GM21825 (cell line): ENCODE measurements around the gene LRRC74A.

Experiments used
- ATAC-seq: cut with Tn5 transposase; IDR thresholded peaks from one replicate; pipeline ENCODE4 v1.9.1; 2021; ENCODE audit warnings: mild to moderate bottlenecking, moderate library complexity; ENCODE audit not compliant: unreplicated experiment

LRRC74A gene

DNA sequence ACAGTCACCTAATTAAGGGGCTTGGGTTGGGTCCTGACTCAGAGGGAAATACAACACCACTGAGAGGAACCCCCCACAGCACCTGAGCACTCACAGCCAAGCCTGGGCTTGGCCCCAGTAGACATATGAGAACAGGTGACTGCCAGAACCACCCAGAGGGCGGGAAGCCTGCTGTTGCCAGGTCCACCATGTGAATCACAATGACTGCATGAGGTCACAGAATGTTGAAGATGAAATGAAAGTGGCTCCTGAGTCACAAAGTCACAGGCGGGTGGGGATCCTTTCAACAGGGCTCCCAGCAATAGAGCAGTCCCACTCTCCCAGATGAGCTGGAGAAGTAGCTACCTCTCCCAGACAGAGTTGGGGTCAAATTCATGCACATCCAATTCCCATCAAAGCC is at the start of gene LRRC74A:
TSS of gene LRRC74A (plus strand) at position 287 of the 400 bp plus-strand sequence. CDS start 290 bp downstream, outside the sequence.
- no peak for ATAC-seq

DNA sequence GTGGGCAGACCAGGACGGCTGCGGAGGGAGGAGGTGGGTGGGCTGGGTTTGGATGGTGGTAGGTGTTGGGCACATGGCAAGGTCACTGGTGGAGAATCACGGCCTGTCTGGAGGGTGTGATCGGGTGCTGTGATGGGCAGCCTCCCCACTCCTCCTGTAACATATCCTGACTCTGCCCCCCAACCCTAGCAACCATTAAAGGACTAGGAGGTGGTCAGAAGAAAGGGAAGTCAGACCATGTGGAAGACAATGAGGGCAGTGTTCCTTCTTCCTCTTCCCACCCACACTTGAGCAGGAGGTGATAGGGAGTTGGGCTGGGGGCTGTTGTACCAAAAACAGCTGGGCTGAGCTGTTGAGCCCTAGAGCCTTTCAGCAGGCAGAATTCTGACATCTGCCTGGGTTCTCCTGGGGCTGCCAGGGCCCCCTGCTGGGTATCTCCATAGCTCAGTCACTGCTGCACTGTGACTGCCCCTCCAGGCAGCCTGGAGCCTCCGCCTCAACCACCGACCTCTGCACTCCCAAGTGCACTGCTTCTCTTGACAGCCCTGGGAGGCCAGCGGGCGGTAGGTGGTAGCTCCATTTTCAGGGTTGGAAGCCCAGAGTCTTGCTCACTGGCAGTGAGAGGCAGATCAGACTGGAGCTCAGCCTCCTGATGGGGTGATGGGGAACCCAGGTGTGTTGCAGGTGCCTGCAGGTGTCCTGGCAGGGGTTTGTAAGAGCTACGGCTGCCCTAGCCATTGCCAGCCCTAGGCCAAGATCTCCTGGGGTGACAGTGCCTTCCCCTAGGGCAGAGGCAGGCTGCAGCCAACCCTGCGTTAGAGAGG is 49.6 kb upstream of the LRRC74A start:
- no peak for ATAC-seq

DNA sequence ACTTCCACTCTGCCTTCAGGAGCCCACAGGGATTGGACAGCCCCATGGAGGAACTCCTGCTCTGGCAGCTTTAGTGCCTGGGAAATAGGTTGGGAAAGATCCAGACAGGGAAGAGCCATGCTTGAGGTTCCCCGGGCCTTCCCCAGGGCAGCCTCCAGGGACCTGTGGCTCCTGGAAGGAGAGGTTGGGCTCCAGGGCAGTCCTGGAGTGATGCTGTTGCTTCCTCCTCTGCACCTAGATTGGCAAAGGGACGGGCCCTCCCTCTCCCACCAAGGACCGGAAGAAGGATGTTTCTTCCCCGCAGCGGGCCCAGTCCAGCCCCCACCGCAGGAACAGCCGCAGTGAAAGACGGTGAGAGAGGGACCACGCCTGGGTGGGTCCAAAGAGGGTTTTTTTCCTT is 48.5 kb upstream of the LRRC74A start:
- no peak for ATAC-seq

DNA sequence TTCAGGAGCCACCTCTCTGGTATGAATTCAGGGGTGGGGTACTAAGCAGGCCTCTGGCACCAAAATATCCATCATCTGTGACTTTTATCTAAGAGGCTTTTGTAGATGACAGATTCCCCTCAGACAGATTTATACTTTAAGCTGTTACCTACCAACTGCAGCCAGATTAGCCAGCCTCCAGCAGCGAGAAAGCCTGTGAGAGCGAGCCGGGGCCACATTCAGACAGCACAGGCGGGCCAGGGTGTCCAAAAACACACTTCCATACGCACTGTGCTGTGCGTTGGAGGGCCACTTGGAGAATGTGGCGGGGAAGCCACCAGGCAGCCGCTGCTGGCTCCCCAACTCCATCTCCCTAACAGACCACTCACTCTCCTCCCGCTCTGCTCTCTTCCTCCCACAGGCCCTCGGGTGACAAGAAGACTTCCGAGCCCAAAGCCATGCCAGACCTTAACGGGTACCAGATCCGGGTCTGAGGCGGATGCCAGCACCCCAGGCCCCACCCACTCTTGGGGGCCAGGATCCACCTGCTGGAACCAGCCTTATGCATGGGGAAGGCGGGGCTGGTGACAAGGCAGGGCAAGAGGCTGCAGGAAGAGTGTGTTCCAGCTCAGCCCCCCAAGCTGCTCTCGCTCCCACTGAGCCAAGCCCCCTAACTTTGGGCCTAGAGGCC is 47.5 kb upstream of the LRRC74A start:
- ATAC-seq, result no peak

DNA sequence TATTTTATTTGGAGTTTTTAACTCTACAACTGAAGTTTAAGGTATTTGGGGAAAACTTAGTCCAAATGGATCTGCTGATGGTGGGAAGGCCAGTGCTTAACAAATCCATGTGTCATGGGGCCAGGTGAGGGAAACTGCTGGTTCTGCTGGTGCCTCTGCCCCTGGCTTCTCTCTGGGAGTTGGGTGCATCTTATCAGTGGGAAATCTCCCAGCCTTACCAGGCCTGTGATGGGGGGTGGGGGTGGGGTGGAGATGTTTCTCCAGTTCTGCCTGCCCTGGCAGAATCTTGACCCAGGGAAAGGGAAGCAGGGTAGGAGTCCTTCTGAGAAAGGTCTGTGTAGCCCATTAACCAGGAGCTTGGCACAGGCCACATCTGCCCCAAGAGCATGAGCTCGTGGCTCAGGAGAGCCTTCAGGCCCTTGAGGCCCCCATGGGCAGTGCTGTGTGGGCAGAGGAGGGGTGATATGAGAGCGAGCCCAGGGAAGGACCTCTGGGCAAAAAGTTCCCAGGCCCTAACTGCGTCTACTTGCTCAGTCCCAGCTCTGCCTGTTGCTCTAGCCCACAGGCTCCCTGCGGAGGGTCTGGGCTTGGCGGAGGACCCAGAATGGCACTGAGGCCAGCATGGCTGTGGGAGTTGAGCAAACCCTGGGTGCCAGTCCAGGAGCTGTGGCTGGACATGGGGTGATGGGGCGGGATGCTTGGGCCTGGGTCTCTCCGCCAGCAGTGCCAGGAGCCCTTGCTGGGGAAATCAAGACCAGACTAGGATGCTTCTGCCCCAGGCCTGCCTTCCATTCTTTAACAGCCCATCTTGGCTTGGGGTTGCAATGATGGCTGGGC is 46.8 kb upstream of the LRRC74A start:
- no peak for ATAC-seq

DNA sequence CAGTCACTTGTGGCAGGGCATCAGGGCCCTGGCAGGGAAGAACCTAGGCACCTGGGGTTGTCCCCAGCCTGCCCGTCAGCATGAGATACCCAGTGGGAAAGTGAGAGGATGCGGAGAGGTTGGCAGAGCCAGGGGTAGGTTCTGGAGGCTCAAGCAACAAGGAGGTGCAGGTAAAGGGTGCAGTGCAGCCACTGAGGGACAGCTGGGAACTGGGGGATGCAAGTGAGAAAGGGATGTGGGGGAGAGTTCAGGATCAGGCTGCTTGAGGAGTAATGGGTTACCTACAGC is 46.2 kb upstream of the LRRC74A start:
- no peak for ATAC-seq

DNA sequence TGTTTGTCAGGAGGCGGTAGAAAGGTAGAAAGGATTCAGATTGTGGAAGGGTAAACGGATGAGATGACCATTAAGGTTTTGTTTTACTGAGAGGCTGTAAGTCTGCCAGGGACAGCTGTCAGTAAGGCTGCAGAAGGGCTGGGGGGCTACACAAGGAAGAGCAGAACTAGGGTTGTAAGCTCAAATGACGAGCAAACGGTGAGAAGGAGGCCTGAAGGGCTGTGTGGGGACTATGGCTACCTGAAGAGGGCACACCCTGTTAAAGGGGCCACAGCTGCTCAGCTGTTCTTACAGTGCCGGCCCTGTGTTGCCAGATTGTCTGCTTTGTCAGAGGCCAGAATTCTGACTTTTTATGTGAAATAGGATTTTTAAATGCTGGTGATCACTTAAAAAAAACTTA is 45.8 kb upstream of the LRRC74A start:
- ATAC-seq, result no peak

DNA sequence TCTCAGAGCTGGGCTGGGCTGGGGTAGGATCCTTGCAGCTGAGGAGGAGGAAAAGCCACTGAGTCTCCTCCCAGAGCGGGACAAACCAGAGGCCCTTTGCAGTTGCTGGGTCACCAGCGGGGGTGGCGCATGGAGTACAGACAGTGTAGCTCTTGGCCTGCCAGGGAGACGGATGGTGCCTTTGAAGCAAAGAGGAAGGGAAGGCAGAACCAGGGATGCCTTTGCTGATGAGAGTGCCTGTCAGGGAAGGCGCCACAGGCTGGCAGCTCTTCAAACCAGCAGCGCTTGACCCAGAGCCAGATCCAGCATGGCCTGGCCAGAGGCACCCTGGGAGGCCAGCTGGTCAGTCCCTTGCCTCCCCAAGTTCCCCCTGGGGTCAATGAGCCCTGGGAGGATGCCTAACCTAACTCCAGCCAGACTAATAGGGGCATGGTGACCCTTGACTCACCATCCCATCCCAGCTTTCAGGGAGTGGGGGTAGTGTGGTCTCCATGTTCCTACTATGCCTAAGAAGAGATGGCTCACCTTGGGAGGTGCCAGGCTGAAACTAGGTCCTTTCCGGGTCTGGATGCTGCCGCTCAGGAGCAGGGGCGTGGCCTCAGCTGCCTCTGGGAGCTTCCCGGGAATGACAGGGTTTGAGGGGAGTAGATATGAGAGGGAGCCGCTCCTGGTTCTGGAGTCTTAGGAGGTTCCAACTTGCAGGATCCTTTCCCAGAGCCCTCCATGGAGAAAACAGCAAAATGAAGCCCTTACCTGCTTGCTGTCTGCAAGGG is 45.1 kb upstream of the LRRC74A start:
- no peak for ATAC-seq

DNA sequence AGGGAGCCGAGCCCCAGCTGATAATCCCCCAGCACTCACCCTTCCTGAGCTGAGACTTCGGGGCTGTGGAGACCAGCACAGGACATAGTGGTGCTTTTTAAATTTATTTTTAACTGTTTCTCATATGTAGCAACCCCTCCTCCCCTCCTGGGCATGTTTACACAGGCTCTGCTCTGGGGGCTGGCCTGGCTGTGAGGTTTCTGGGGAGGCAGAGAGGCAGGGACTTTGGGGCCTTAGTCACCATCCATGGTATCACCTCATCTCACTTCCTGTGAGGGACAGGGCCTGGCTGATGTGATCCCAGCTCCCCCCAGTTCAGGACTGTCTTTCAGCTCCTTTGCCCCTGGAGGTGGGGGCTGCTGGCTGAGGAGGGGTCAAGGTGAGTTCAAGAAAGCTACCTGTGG is 44.6 kb upstream of the LRRC74A start:
- ATAC-seq, result no peak

DNA sequence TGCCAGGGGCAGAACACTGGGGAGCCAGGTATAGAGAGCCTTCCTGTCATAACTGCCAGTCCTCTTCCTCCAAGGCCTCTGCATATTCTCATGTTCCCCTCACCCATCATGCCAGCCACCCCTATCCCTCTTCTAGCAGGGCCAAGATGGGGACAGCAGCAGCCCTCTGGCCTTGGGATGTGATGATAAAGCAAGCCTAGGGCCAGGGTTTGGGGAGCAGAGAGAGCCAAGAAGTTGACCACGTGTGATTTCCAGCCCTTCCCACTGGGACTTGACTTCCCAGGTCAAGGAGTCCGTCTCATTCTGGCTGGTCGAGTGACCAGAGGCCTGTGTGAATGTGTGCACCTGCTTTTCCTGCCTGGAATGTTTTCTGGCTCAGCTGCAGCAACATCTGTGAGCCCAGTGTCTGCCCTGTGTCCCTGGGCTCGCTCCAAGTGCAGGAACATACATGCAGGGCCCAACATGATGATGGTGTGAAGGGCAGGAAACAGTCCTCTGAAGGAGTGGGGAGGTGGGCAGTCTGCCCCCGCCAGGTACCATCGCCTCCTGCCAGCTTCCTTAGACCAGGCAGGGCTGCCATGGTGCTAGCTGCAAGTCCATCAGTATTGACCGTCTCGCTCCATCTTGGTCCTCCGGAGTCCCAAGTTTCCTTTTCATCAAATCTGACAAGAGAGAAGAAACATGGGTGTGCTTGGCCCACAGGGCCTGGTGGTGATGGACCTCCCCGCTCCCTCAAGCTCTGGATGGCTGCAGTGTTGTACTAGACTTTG is 43.9 kb upstream of the LRRC74A start:
- no peak for ATAC-seq

DNA sequence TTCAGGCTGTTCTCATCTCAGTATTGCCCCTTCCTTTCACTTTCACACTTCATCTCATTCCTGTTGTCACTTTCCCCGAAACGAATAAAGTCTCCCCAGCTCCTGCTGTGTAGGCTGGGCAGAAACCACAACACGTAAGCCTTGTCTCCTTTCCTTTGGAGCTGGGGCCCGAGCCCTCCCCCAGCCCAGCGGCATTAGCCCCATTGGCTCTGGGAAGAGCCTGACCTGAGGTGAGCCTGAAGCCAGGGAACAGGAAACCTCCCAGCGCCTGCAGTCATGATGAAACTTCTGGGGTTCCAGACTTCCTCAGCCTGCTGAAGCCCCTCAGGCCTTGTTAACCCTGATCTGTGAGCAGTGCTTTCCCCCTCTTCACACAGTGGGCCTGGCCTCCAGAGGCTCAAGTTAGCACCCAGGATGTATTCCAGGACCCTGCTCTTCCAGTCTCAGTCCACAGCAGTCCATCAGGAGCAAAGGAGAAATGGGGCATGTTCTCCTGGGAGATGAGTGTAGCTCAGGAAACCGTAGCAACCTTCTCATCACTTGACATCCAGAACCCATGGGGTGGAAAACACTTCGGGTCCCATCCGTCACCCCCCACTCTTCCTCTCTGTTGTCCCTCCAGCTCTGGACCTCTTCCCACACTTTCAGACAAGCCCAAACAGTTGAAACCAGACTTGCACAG is 43.2 kb upstream of the LRRC74A start:
- no peak for ATAC-seq

DNA sequence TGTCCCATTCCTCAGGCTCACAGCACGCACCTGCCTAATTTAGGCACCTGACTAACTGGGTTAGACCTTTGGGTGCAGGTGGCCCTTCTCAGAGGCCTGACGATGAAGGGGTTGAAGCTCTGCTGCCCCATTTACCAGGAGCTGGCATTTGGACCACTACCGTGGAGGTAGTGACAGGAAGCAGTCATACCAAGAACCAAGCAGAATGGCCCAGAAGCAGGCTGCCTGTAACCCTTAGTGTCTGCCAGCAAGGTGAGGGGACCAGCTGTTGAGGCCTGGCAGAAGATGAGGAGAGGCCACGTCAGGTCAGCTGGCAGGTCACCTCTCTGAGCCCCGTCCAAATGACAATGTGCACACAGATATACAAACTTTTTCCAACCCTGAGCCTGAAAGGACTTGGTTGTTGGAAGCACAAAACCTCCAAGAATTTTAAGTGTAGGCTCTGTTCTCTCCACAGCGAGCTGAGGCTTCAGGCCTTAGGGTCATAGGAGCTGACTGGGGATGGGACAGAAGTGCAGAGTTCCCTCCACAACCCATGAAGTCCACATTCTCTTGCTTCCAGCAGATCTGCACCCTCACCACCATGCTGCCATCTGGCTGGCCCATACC is 41.8 kb upstream of the LRRC74A start:
- ATAC-seq, result no peak

DNA sequence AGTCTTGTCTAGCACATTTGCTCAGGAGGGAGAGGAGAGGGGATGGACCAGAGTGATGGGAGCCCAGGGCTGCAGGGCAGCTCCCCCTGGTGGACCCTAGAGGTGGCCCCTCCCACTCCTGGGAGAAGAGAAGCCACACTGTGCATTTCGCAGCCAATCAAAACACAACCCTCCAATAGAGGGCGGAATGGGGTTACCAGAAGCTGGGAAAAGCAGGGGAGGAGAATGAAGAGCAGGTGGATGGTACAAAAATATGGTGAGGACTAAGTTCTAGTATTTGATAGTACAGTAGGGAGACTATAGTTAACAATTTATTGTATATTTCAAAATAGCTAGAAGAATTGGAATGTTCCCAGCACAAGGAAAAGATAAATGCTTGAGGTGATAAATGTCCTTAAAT is 41.3 kb upstream of the LRRC74A start:
- no peak for ATAC-seq

DNA sequence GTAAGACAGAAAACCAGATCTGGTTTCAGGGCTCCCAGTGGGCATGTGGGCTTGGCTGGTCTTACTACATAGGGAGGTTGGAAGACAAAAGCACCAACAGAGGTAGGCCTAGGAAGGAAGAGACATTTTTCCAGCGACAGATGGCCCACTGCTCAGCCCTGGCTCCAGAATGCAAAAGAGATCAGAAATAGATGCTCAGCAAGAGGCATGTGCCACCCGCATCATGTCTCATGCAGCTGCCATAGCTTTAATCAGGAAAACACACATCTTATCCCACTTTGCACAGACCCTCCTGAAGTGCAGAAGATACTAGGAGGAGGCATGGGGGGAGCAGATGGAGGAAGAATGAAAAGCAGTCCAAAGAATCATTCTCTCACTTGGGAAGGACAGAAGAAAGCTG is 39.6 kb upstream of the LRRC74A start:
- no peak for ATAC-seq

DNA sequence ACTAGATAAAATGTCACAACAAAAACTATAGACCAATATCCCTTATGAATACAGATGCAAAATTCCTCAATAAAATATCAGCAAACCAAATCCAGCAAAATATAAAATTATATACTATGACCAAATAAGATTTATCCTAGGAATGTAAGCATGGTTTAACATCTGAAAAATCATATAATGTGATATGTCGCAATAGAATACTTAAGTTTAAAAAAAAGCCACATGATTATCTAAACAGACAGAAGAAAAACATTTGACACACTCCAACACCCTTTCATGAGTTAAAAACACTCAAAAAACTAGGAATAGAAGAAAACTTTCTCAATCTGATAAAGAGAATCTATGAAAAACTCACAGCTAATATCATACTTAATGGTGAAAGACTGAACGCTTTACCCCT is 33.8 kb upstream of the LRRC74A start:
- no peak for ATAC-seq

DNA sequence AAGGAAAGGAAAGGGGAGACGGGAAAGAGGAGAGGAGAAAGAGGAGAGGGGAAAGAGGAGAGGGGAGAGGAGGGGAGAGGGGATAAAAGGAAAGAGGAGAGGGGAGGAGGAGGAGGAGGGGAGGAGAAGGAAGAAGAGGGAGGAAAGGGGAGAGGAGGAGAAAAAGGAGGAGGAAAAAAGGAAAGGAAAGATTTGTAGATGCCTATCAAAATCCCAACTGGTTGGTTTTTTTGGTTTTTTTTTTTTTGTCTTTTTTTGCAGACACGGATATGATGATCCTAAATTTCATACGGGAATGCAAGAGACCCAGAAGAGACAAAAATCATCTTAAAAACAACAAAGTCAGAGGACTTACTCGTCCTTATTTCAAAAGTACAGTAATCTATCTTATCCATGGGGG is 32.9 kb upstream of the LRRC74A start:
- ATAC-seq, result no peak

DNA sequence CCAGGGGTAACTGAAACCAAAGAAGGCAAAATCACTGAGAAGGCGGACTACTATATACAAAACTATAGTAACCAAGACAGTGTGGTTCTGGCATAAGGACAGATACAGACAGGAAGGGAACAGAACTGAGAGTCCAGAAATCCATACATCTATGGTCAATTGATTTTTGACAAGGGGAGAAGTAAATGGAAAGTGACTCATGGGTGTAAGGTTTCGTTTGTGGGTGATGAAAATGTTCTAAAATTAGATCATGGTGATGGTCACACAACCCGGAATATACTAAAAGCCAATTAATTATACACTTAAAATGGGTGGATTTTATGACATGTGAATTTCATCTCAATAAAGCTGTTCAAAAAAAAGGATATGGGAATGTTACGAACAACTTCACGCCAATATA is 32.3 kb upstream of the LRRC74A start:
- ATAC-seq, result no peak

DNA sequence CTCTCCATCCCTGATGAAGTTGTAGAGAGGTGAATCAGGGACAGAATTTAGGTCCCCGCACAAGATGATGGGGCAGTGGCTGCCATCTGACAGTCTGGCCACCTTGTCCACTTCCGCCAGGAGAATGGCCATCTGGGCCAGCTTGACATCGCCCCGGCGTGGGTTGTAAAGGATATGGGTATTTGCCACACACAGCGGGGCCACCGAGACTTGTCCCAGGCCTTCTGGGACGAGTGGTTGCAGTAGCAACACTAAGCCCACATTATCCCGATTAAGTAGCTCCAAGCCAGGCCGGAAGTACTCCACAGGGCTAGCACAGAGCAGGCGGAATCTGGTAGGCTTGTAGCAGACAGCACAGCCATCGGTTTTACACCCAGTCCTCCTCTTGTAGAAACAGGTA is 19.8 kb upstream of the LRRC74A start:
- no peak for ATAC-seq

DNA sequence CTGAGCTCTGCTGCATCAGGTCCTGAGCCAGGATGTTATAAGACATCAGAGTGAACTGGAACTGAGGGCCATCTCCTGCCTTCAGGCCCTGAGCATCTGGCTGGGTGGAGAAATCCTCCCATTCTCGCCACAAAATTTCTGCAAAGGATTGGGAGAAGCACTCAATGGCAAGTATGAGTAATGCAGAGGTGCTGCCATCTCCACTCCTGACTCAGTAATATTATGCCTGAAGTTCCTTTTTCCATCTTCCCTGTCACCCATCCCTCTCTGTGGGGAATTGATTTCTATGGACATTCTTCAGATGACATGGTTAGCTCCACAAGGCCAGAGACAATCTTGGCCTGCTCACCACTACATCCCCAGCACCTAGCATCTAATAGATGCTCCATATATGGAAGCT is 18.2 kb upstream of the LRRC74A start:
- no peak for ATAC-seq
